Measurements from ENCODE around the gene ARHGAP28.
"Not testable (repeated sequence)": the region's sequence is repeated elsewhere in the genome, so short reads cannot be mapped to it uniquely, and the experiment has no call there.

ARHGAP28 gene

GRCh38 chr18:6835345-6835744 lies 105.8 kb downstream of the ARHGAP28 start:
- TF ChIP-seq CTCF (IDR thresholded peaks at IDR 0.05; ENCODE audit: control extremely low read depth, extremely low read depth, low read depth, missing control alignments), result no peak
- ChIA-PET POLR2A (no interaction called here), CTCF (no interaction called here)
- DNase-seq (ENCODE audit: extremely low spot score), result no peak

GRCh38 chr18:6836331-6836730 lies 106.8 kb downstream of the ARHGAP28 start:
- TF ChIP-seq CTCF (IDR thresholded peaks at IDR 0.05; ENCODE audit: control extremely low read depth, extremely low read depth, low read depth, missing control alignments), result no peak
- POLR2A ChIA-PET, result no interaction called here
- DNase-seq (ENCODE audit: extremely low spot score), result no peak
- CTCF ChIA-PET, result no interaction called here

GRCh38 chr18:6837904-6838303 lies 108.4 kb downstream of the ARHGAP28 start:
- DNase-seq (ENCODE audit: extremely low spot score), result no peak
- POLR2A ChIA-PET, result no interaction called here
- CTCF ChIA-PET, result no interaction called here

GRCh38 chr18:6842081-6842480 lies 112.6 kb downstream of the ARHGAP28 start:
- POLR2A ChIA-PET, result no interaction called here
- no peak for TF ChIP-seq CTCF (IDR thresholded peaks at IDR 0.05; ENCODE audit: control extremely low read depth, extremely low read depth, low read depth, missing control alignments)
- CTCF ChIA-PET, result no interaction called here
- DNase-seq (ENCODE audit: extremely low spot score), result no peak

More at GRCh38 chr18:6837904-6838303, 108.4 kb downstream of the ARHGAP28 start:
- no peak for TF ChIP-seq CTCF (IDR thresholded peaks at IDR 0.05; ENCODE audit: control extremely low read depth, extremely low read depth, low read depth, missing control alignments)

DNA sequence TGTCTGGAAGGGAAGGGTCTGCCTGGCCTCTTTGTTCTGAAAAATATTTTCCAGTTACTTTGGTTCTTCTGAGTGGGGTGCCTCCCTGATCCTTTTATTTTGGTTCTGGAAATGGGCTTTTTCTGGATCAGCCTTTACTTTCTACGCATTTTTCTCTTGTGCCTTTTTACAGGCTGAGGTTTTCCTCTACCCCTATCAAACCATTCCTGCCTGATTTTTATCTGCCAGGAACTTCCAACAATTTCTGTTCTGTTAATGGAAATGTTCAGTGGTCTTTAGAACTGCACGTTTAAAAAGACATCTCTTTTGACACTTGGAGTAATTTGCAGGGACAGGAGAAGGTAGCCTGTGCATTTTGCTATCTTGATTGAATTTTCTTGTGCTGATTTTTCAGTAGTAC lies 113.8 kb downstream of the ARHGAP28 start:
- no peak for TF ChIP-seq CTCF (IDR thresholded peaks at IDR 0.05; ENCODE audit: control extremely low read depth, extremely low read depth, low read depth, missing control alignments)
- POLR2A ChIA-PET, result no interaction called here
- CTCF ChIA-PET, result no interaction called here
- no peak for DNase-seq (ENCODE audit: extremely low spot score)

- DNase-seq (ENCODE audit: extremely low spot score); POLR2A ChIA-PET: not testable (repeated sequence)
- CTCF ChIA-PET, result interaction anchor here (0.8 to 1.5 kb wide), 3 partner anchors 10 to 16 kb away, joined by 3 read pairs; no protein-coding TSS in a partner anchor
Measured at GRCh38 chr18:6845521-6845920, 116.0 kb downstream of the ARHGAP28 start.

DNA sequence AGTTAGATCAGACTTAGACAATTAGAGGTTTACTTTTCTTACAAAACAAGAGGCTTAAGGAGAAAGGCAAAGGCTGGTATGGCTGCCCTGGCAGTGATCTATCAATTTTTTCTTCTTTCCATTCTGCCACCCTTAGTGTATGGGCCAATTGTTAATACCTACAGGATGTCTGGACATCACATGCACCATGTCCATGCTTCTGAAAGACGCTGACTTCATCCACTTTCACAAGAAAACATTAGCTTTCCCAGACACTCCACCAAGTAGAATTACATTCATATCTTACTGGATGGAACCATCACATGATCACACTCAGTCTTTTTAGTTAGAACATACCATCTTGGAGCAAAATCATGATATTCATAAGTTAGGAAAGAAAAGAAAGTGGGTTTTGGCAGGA lies 120.9 kb downstream of the ARHGAP28 start:
- no peak for DNase-seq (ENCODE audit: extremely low spot score)
- POLR2A ChIA-PET, result no interaction called here
- no peak for TF ChIP-seq CTCF (IDR thresholded peaks at IDR 0.05; ENCODE audit: control extremely low read depth, extremely low read depth, low read depth, missing control alignments)
- CTCF ChIA-PET, result no interaction called here

All from GM10248 (cell line).